Transverse colon (tissue), 4 donors: ENCODE data around the gene HINT2.

Experiments used
- CTCF ChIP-seq, 5 experiments: fragments of 200-600 bp in 3 of 5; fragments of 450-650 bp in 2 of 5; sonication (generic) in 3 of 5; IDR thresholded peaks; 1 replicate in 2 of 5; 2 replicates in 3 of 5; pipeline ENCODE4 v1.5.1; 2016 to 2017; ENCODE audit warnings: antibody characterized with exemption in 5 of 5, inconsistent platforms in 3 of 5, mild to moderate bottlenecking in 2 of 5, moderate library complexity in 1 of 5
- EP300 ChIP-seq: sonication (generic); formaldehyde crosslinking; IDR thresholded peaks from one replicate; pipeline ENCODE4 v1.6.1; 2017; ENCODE audit warnings: antibody characterized with exemption, low read depth
- POLR2A ChIP-seq: fragments of 450-650 bp; IDR thresholded peaks from one replicate; pipeline ENCODE4 v1.6.1; 2016; ENCODE audit warnings: antibody characterized with exemption, mild to moderate bottlenecking, moderate library complexity
- POLR2AphosphoS5 ChIP-seq, 3 donors: sonication (generic); formaldehyde crosslinking; IDR thresholded peaks; one replicate each; pipeline ENCODE4 v1.6.1; 2016; ENCODE audit warnings: antibody characterized with exemption in 3 of 3

DNA sequence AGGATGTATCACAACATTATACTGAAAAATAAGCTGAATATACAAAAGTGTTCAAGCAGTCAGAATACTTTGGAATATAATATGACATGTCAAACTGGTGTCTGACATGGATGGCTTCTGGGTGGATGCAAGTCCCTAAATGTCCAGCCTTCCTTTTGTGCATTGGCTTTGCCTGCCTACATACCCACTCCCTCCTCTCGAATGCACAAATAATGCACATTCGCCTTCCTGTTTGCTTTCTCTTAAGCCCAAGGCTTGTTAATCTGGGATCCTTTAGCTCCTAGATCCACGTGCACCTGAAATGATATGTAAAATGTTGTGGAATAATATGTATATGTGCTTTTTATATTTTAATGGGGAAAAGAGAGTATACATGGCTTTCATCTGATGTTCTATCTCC, 36.3 kb downstream of the HINT2 start:
- TF ChIP-seq CTCF (IDR thresholded peaks at IDR 0.05) (no peak), POLR2AphosphoS5 (IDR thresholded peaks at IDR 0.05) (no peak), EP300 (no peak), POLR2A (no peak)
